Measurements from ENCODE around the gene SIPA1L3. TPM values are rescaled to one million over a fixed set of nuclear protein-coding genes. Genes with fewer than 3 reads are reported as not detected.

SIPA1L3 gene
- total RNA-seq, 1 donor from 2014 or later: 8.8 TPM

GRCh38 chr19:37893845-37894575, 13.0 kb upstream of the SIPA1L3 start:
- Histone ChIP-seq H3K27ac (replicated peaks) (no peak overlapping the region), H3K36me3 (no peaks in the 10 kb centered on the region), H3K27me3 (ENCODE audit: low read depth) (peaks cover 44% of the 10 kb centered on the region), H3K4me1 (peaks cover 7% of the 10 kb centered on the region), H3K9me3 (replicated peaks) (no peaks in the 10 kb centered on the region), H3K4me3 (no peak overlapping the region)
- no peak for TF ChIP-seq CTCF (IDR thresholded peaks at IDR 0.05; ENCODE audit: borderline replicate concordance)
- DNase-seq: no peak
- intact Hi-C loops (cut with micrococcal nuclease): no loop called here

- Histone ChIP-seq H3K36me3 (no peaks in the 10 kb centered on the region), H3K27me3 (ENCODE audit: low read depth) (peaks cover 22% of the 10 kb centered on the region), H3K4me3 (no peak overlapping the region), H3K9me3 (replicated peaks) (no peaks in the 10 kb centered on the region), H3K4me1 (peaks cover 7% of the 10 kb centered on the region), H3K27ac (replicated peaks) (no peak overlapping the region)
- intact Hi-C loops (cut with micrococcal nuclease): no loop called here
- TF ChIP-seq CTCF (IDR thresholded peaks at IDR 0.05; ENCODE audit: borderline replicate concordance): no peak
- DNase-seq: no peak
Observed at GRCh38 chr19:37896180-37896579, 10.8 kb upstream of the SIPA1L3 start.

GRCh38 chr19:37899453-37899852, 7.6 kb upstream of the SIPA1L3 start:
- Histone ChIP-seq H3K9me3 (replicated peaks) (no peaks in the 10 kb centered on the region), H3K27ac (replicated peaks) (no peak overlapping the region), H3K27me3 (ENCODE audit: low read depth) (no peaks in the 10 kb centered on the region), H3K4me1 (peaks cover 7% of the 10 kb centered on the region), H3K4me3 (no peak overlapping the region), H3K36me3 (no peaks in the 10 kb centered on the region)
- no peak for DNase-seq
- TF ChIP-seq CTCF (IDR thresholded peaks at IDR 0.05; ENCODE audit: borderline replicate concordance): no peak
- intact Hi-C loops (cut with micrococcal nuclease): no loop called here

GRCh38 chr19:37899966-37900365, 7.0 kb upstream of the SIPA1L3 start:
- Histone ChIP-seq H3K4me3 (no peak overlapping the region), H3K9me3 (replicated peaks) (no peaks in the 10 kb centered on the region), H3K36me3 (no peaks in the 10 kb centered on the region), H3K27ac (replicated peaks) (no peak overlapping the region), H3K4me1 (peaks cover 7% of the 10 kb centered on the region), H3K27me3 (ENCODE audit: low read depth) (no peaks in the 10 kb centered on the region)
- intact Hi-C loops (cut with micrococcal nuclease): no loop called here
- TF ChIP-seq CTCF (IDR thresholded peaks at IDR 0.05; ENCODE audit: borderline replicate concordance): no peak
- DNase-seq: no peak

DNA sequence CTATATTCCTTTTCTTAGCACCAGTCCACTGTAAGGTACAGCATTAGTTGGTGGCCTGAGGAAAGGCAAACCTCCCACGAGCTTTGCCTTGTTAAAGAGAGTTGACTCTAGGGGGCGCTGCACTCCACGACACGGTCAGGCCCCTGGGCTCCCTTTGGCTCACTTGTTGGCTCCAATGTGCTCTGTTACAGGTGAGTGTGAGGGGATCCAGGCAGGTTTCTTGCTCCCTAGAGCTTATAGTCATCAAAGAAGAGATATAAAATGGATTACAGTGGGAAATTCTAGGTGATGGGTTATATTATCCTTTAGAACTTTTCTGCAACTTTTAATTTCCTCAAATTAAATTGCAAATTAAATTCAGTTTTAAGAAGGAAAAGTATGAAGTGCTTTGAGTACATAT, 4.3 kb upstream of the SIPA1L3 start:
- intact Hi-C loops (cut with micrococcal nuclease): no loop called here
- Histone ChIP-seq H3K27ac (replicated peaks) (no peak overlapping the region), H3K4me1 (peaks cover 14% of the 10 kb centered on the region), H3K36me3 (no peaks in the 10 kb centered on the region), H3K4me3 (no peak overlapping the region), H3K27me3 (ENCODE audit: low read depth) (no peaks in the 10 kb centered on the region), H3K9me3 (replicated peaks) (no peaks in the 10 kb centered on the region)
- TF ChIP-seq CTCF (IDR thresholded peaks at IDR 0.05; ENCODE audit: borderline replicate concordance): peak; percentile 82
- DNase-seq: peak; percentile 66
